Muscle of leg (tissue), 11 donors: ENCODE data around the gene DDX20. TPM values are rescaled to one million over a fixed set of nuclear protein-coding genes. Genes with fewer than 3 reads are reported as not detected.

ENCODE experiments used
- DNase-seq: peaks from one replicate; pipeline ENCODE4 v3.0.0; 2013
- H3K27ac ChIP-seq: one replicate; pipeline ENCODE4 v1.5.1; 2013; ENCODE audit warnings: mild to moderate bottlenecking, low read length, control low read depth
- H3K27me3 ChIP-seq: one replicate; pipeline ENCODE4 v1.6.1; 2013; ENCODE audit warnings: low read length; ENCODE audit not compliant: control insufficient read depth, insufficient read depth
- H3K36me3 ChIP-seq: one replicate; pipeline ENCODE4 v1.6.1; 2013; ENCODE audit warnings: low read length; ENCODE audit not compliant: control insufficient read depth, insufficient read depth
- H3K4me1 ChIP-seq: one replicate; pipeline ENCODE4 v1.6.1; 2013; ENCODE audit warnings: low read length; ENCODE audit not compliant: control insufficient read depth, insufficient read depth
- H3K4me3 ChIP-seq: one replicate; pipeline ENCODE4 v1.5.1; 2013; ENCODE audit warnings: low read length, control low read depth
- H3K9me3 ChIP-seq: replicated peaks from 2 replicates; pipeline ENCODE4 v1.6.1; 2013; ENCODE audit warnings: low read depth, low read length; ENCODE audit not compliant: control insufficient read depth
- WGBS: methylation state at CpG from one replicate; pipeline ENCODE4 v1.1.5; 2013; ENCODE audit warnings: missing lambda C conversion rate; ENCODE audit not compliant: insufficient coverage; 5-methylcytosine and 5-hydroxymethylcytosine counted together
- polyA plus RNA-seq, 8 donors: library from polyadenylated mRNA; unstranded; fragments of 120-200 nt; gene quantifications; one replicate each; pipeline versions ENCODE4 v1.2.1 to v1.2.3, GENCODE V29; 2013; ENCODE audit warnings: inconsistent platforms in 1 of 8, low replicate concordance in 1 of 8; ENCODE audit not compliant: insufficient read length in 8 of 8, insufficient read depth in 1 of 8
- total RNA-seq: library from RNA; stranded (reverse); fragments of 120-200 nt; gene quantifications from one replicate; pipeline ENCODE4 v1.2.4, GENCODE V29; 2013

The DDX20 gene
- total and polyA plus RNA-seq, 9 donors: 10.0 to 12.0 (median 11.2) TPM

DNA sequence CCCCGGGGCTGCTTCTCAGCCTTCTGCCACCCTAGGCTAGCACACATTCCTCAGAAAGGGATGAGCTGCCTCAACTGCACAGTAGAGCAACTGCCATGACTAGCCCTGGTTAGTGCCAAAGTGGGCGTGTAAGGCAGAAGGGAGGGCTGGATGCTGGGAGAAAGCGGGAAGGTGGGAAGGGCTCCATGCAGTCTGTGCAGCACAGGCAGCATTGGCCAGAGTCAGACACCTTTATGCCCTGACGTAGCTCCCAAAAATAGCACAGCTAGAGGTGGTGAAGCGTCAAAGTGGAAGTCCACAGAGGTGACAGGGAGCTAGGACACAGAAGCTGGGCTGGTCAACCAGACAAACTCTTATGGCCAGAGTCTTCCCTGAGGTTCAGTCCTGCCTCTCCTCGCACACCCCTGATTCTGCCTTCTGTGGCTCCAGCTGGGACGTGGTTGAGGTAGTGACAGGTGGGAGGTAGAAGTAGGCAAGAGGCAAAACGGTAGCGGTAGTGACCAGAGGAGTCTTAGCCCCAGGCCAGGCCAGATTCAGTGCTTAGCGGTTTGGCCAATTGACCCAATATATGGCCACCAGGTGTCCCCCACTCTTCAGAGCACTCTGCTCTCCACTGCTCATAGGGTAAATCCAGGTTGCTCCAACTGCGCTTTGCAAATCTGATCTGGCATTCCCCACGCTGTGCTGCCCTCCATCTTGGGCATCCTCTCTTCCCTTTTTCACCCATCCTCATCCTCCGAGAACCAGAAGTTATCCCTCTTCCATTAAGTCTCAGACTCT lies 45.6 kb downstream of the DDX20 start:
- Histone ChIP-seq H3K27me3 (peaks cover 5% of the 10 kb centered on the region), H3K9me3 (no peaks in the 10 kb centered on the region), H3K36me3 (no peaks in the 10 kb centered on the region), H3K27ac (no peak overlapping the region), H3K4me3 (no peak overlapping the region), H3K4me1 (no peaks in the 10 kb centered on the region)
- 74% methylated on average over 12 of the region's 13 CpGs for WGBS
- no peak for DNase-seq

DNA sequence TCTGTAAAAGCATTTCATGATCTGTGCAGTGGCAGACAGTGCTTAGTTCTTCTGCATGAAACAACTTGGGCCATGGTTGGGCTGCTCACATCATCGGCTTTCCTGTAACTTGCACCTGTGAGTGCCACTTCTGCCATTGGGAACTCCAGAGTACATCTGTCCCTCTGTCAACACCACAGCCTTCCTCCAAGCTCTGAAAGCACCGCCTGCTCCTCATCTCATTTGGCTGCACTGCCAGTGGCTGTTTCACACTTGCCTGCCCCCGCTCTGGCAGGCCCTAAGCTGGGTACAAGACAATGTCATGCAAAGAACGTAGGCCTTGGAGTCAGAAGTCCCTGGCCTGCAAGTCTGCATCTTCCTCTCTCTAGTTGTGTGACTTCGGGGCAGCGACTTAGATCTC lies 46.4 kb downstream of the DDX20 start:
- no peaks in the 10 kb centered on the region for H3K9me3 ChIP-seq
- H3K27ac ChIP-seq: no peak overlapping the region
- no peaks in the 10 kb centered on the region for H3K4me1 ChIP-seq
- H3K36me3 ChIP-seq: no peaks in the 10 kb centered on the region
- H3K27me3 ChIP-seq: peaks cover 5% of the 10 kb centered on the region
- DNase-seq: no peak
- 77% methylated on average over 4 of the region's 6 CpGs for WGBS
- no peak overlapping the region for H3K4me3 ChIP-seq

- Histone ChIP-seq H3K4me1 (no peaks in the 10 kb centered on the region), H3K36me3 (no peaks in the 10 kb centered on the region), H3K4me3 (no peak overlapping the region), H3K27ac (no peak overlapping the region), H3K9me3 (no peaks in the 10 kb centered on the region), H3K27me3 (peaks cover 5% of the 10 kb centered on the region)
- no peak for DNase-seq
- no CpG with 5 or more reads among the region's 5 CpGs for WGBS
Observed at GRCh38 chr1:111802984-111803383, 47.3 kb downstream of the DDX20 start.

DNA sequence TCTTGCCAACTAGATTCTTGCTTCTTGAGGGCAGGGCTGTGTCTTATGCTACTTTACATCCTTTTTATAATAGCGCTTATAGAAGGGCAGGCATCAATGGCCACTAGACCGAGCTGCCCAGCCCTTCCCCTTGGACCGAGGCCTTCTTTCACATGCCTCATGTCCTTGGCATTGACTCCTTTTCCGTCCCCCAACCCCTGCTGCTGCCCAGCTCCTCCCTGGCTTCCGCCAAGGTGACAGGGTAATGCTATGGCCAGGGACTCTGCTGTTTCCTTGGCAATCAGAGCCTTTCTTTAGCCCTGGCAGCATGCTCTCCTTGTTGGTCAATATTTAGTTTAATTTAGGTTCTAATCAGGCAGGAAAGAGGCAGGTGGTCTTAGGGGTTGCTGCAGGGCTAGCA lies 48.2 kb downstream of the DDX20 start:
- no peak overlapping the region for H3K27ac ChIP-seq
- 73% methylated on average over 5 of the region's 5 CpGs for WGBS

DNA sequence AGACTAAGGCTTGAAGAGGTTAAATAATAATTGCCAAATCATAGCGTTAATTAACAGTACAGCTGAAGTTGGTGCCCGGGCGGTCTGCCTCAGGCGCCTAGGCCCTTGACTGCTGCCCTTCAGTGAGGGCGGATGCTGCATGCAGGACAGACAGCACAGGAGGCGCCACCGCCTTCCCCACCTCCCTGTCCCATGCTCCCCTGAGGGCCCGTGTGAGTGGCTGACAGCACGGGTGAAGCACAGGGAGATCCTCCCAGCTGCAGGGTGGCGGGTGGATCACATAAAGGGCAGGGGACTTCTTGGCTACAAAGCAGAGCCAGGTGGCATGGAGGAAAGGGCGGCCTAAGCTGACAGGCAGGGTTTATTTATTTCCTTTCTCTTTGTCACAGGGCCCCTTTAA lies 49.1 kb downstream of the DDX20 start:
- H3K4me3 ChIP-seq: no peak overlapping the region
- 87% methylated on average over 8 of the region's 11 CpGs for whole genome bisulfite sequencing
- no peak for DNase-seq

More for the DNA sequence above, 48.2 kb downstream of the DDX20 start:
- DNase-seq: no peak
- no peaks in the 10 kb centered on the region for H3K36me3 ChIP-seq
- H3K4me1 ChIP-seq: no peaks in the 10 kb centered on the region
- no peak overlapping the region for H3K4me3 ChIP-seq
- H3K9me3 ChIP-seq: no peaks in the 10 kb centered on the region
- peaks cover 5% of the 10 kb centered on the region for H3K27me3 ChIP-seq

DNA sequence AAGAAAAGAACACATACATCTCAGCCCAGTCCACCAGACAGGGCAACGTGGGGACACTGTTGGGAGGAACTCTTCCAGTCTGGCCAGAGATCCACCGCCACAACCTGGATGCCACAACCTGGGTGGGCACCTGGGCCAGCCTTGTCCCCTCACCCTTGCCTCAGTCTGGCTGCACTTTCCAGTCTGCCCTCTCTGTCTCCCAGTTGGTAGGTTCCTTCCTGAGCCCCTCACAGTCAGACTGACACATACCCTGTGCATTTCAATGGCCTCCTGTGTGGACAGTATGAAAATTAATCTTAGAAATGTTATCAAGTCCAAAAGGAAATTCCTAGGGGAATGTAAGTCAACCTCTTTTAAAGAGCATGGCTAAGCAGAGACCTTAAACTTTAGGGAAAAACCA lies 49.5 kb downstream of the DDX20 start:
- peaks cover 5% of the 10 kb centered on the region for H3K27me3 ChIP-seq
- no peaks in the 10 kb centered on the region for H3K4me1 ChIP-seq
- no peak overlapping the region for H3K27ac ChIP-seq
- DNase-seq: no peak
- no peaks in the 10 kb centered on the region for H3K36me3 ChIP-seq
- 72% methylated on average over 2 of the region's 2 CpGs for WGBS
- H3K9me3 ChIP-seq: no peaks in the 10 kb centered on the region
- no peak overlapping the region for H3K4me3 ChIP-seq

More for the DNA sequence above, 49.1 kb downstream of the DDX20 start:
- Histone ChIP-seq H3K4me1 (no peaks in the 10 kb centered on the region), H3K9me3 (no peaks in the 10 kb centered on the region), H3K27ac (no peak overlapping the region), H3K27me3 (peaks cover 5% of the 10 kb centered on the region), H3K36me3 (no peaks in the 10 kb centered on the region)

DNA sequence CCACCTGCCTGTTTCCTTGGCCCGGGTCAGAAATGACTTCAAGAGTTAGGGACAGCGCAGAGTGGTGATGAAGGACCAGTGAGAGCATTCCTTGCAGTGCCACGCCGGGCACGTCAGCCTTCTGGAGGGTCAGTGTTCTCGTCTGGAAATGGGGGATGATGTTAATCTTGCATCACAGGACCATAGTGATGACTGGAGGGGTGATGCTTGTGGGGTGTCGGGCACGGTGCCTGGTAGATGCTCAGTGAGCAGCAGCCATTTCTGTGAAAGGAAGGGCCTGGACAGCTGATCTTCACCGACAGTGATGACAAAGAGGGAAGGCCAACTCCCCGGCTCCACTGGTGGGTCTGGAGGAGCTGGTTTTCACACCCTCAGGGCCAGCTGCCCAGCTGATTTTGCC lies 56.2 kb downstream of the DDX20 start:
- no peaks in the 10 kb centered on the region for H3K4me1 ChIP-seq
- DNase-seq: no peak
- H3K9me3 ChIP-seq: no peaks in the 10 kb centered on the region
- H3K4me3 ChIP-seq: no peak overlapping the region
- H3K27me3 ChIP-seq: no peaks in the 10 kb centered on the region
- WGBS: 79% methylated on average over 10 of the region's 10 CpGs
- H3K36me3 ChIP-seq: no peaks in the 10 kb centered on the region
- H3K27ac ChIP-seq: no peak overlapping the region

DNA sequence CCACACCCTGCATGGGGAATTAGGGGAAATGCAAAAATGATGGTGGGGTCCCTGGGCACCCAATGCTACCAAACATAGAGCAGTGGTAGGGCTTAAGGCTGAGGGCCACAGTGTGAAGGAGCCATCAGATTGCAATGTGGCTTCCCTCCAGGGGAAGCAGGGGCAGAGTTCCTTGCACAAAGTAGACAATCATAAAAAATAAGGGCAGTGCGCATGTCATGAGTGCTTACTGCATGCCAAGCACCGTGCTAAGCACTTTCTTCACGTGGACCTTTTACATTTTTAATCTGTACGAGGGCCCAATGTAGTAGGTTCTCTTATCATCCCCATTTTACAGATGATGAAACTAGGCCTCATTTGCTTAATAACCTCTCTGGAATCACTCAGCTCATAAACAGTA lies 56.6 kb downstream of the DDX20 start:
- DNase-seq: no peak
- H3K36me3 ChIP-seq: no peaks in the 10 kb centered on the region
- H3K27ac ChIP-seq: no peak overlapping the region
- no peak overlapping the region for H3K4me3 ChIP-seq
- H3K9me3 ChIP-seq: no peaks in the 10 kb centered on the region
- WGBS: 83% methylated on average over 1 of the region's 4 CpGs
- no peaks in the 10 kb centered on the region for H3K27me3 ChIP-seq
- H3K4me1 ChIP-seq: no peaks in the 10 kb centered on the region

- Histone ChIP-seq H3K4me3 (no peak overlapping the region), H3K27me3 (no peaks in the 10 kb centered on the region), H3K9me3 (no peaks in the 10 kb centered on the region), H3K36me3 (no peaks in the 10 kb centered on the region), H3K27ac (no peak overlapping the region), H3K4me1 (no peaks in the 10 kb centered on the region)
- WGBS: 68% methylated on average over 16 of the region's 16 CpGs
- DNase-seq: no peak
Observed at GRCh38 chr1:111813440-111814304, 58.0 kb downstream of the DDX20 start.

DNA sequence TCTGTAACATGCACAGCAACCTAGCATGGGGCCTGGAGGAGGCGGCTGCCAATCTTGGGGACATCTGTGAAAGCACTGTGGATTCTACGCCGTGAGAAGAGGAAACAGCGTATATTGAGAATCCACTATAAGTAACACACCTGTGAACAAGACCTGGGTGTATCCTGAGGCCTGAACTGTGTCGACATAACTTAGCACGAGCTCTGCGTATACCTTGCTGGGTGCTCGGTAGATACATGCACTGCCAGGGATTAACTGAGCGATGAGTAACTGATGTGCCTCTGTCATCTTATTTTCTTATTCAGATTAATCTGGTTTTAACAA lies 58.6 kb downstream of the DDX20 start:
- Histone ChIP-seq H3K4me3 (no peak overlapping the region), H3K27ac (no peak overlapping the region), H3K27me3 (no peaks in the 10 kb centered on the region), H3K36me3 (no peaks in the 10 kb centered on the region), H3K4me1 (no peaks in the 10 kb centered on the region), H3K9me3 (no peaks in the 10 kb centered on the region)
- 90% methylated on average over 7 of the region's 9 CpGs for WGBS
- DNase-seq: no peak
